ENCODE results near the gene VTN. TPM values are rescaled to one million over a fixed set of nuclear protein-coding genes. Genes with fewer than 3 reads are reported as not detected.

VTN gene
- total and polyA plus RNA-seq, 2 experiments from 2014 or later = 4.3 to 5.6 TPM

- H3K36me3 ChIP-seq = peaks cover 32% of the 10 kb centered on the region
- peaks cover 4% of the 10 kb centered on the region for H3K4me1 ChIP-seq (ENCODE audit: low read depth)
- no peak for TF ChIP-seq CTCF (IDR thresholded peaks at IDR 0.05; ENCODE audit: low read depth, low read length)
- no peak overlapping the region for H3K4me3 ChIP-seq
- no peaks in the 10 kb centered on the region for H3K9me3 ChIP-seq (ENCODE audit: low read depth)
- no peak for DNase-seq (ENCODE audit: low read depth in 1 of 2, low spot score in 1 of 2)
- no peak overlapping the region for H3K27ac ChIP-seq
- no peaks in the 10 kb centered on the region for H3K27me3 ChIP-seq
These were observed 6.9 kb downstream of the VTN start for GRCh38 chr17:28363186-28363585.

- Histone ChIP-seq H3K4me1 (ENCODE audit: low read depth) (peaks cover 12% of the 10 kb centered on the region), H3K27me3 (no peaks in the 10 kb centered on the region), H3K9me3 (ENCODE audit: low read depth) (no peaks in the 10 kb centered on the region), H3K36me3 (peaks cover 50% of the 10 kb centered on the region), H3K27ac (peak overlapping the region; percentile 79), H3K4me3 (peak overlapping the region; percentile 79)
- TF ChIP-seq CTCF (IDR thresholded peaks at IDR 0.05; ENCODE audit: low read depth, low read length) = no peak
- no peak for DNase-seq (ENCODE audit: low read depth in 1 of 2, low spot score in 1 of 2)
These were observed 12.3 kb downstream of the VTN start for GRCh38 chr17:28357901-28358197.

GRCh38 chr17:28357061-28357900, 12.8 kb downstream of the VTN start, which contains the start of gene POLDIP2:
POLDIP2 (minus strand) TSS chr17:28357527; CDS start chr17:28357448, 79 bp downstream.
- H3K27ac ChIP-seq = peak within 1 kb of the TSS; percentile 79
- H3K9me3 ChIP-seq (ENCODE audit: low read depth) = no peaks in the 10 kb centered on the region
- peak within 1 kb of the TSS; percentile 79 for H3K4me3 ChIP-seq
- peak; percentile 96 for DNase-seq (ENCODE audit: low read depth in 1 of 2, low spot score in 1 of 2)
- H3K4me1 ChIP-seq (ENCODE audit: low read depth) = peaks cover 12% of the 10 kb centered on the region
- H3K27me3 ChIP-seq = no peaks in the 10 kb centered on the region
- peaks cover 56% of the 10 kb centered on the region for H3K36me3 ChIP-seq
- no peak for TF ChIP-seq CTCF (IDR thresholded peaks at IDR 0.05; ENCODE audit: low read depth, low read length)

- Histone ChIP-seq H3K27ac (no peak overlapping the region), H3K9me3 (ENCODE audit: low read depth) (no peaks in the 10 kb centered on the region), H3K4me3 (no peak overlapping the region), H3K4me1 (ENCODE audit: low read depth) (peaks cover 2% of the 10 kb centered on the region), H3K27me3 (no peaks in the 10 kb centered on the region), H3K36me3 (peaks cover 69% of the 10 kb centered on the region)
- TF ChIP-seq CTCF (IDR thresholded peaks at IDR 0.05; ENCODE audit: low read depth, low read length) = no peak
- DNase-seq (ENCODE audit: low read depth in 1 of 2, low spot score in 1 of 2) = no peak
These were observed 19.8 kb downstream of the VTN start for GRCh38 chr17:28350271-28350670.

- H3K27me3 ChIP-seq = no peaks in the 10 kb centered on the region
- no peak overlapping the region for H3K4me3 ChIP-seq
- peaks cover 2% of the 10 kb centered on the region for H3K4me1 ChIP-seq (ENCODE audit: low read depth)
- TF ChIP-seq CTCF (IDR thresholded peaks at IDR 0.05; ENCODE audit: low read depth, low read length) = no peak
- no peak for DNase-seq (ENCODE audit: low read depth in 1 of 2, low spot score in 1 of 2)
- H3K9me3 ChIP-seq (ENCODE audit: low read depth) = no peaks in the 10 kb centered on the region
- H3K27ac ChIP-seq = no peak overlapping the region
- peaks cover 64% of the 10 kb centered on the region for H3K36me3 ChIP-seq
These were observed 21.1 kb downstream of the VTN start for GRCh38 chr17:28348979-28349378.
